SU-DHL-6 (cell line): Measurements from ENCODE around the gene GATAD2A.

ENCODE experiments used
- H2AFZ ChIP-seq: fragments of 200-600 bp; sonication (generic); 2 replicates; pipeline ENCODE4 v1.6.1; 2014; ENCODE audit warnings: low read depth, mild to moderate bottlenecking, moderate library complexity, mixed read lengths, antibody characterized with exemption, low read length; ENCODE audit not compliant: severe bottlenecking
- H3F3A ChIP-seq: fragments of 200-600 bp; shearing (Covaris generic); 2 replicates; pipeline ENCODE4 v1.6.0; 2016; ENCODE audit warnings: antibody characterized with exemption, mild to moderate bottlenecking; ENCODE audit not compliant: insufficient read depth
- H3K27ac ChIP-seq: fragments of 200-600 bp; sonication (generic); 2 replicates; pipeline ENCODE4 v1.5.1; 2016; ENCODE audit warnings: low read depth, mild to moderate bottlenecking, low read length, moderate library complexity, mixed read lengths
- H3K27me3 ChIP-seq: fragments of 200-600 bp; sonication (generic), shearing (Covaris generic); 2 replicates; pipeline ENCODE4 v1.6.0; 2014; ENCODE audit warnings: mild to moderate bottlenecking, low read length
- H3K36me3 ChIP-seq: fragments of 200-600 bp; sonication (generic); 2 replicates; pipeline ENCODE4 v1.6.1; 2014; ENCODE audit warnings: mild to moderate bottlenecking, low read length, mixed read lengths
- H3K4me2 ChIP-seq: fragments of 300-600, 200-600 bp; shearing (Covaris generic), sonication (generic); 2 replicates; pipeline ENCODE4 v1.6.0; 2014; ENCODE audit warnings: low read length, low read depth, mild to moderate bottlenecking; ENCODE audit not compliant: poor library complexity, severe bottlenecking
- H3K4me3 ChIP-seq: fragments of 200-600 bp; sonication (generic); 2 replicates; pipeline ENCODE4 v1.5.1; 2014; ENCODE audit warnings: antibody characterized with exemption, low read length, mild to moderate bottlenecking, mixed read lengths; ENCODE audit not compliant: insufficient read depth, poor library complexity, severe bottlenecking
- H3K79me2 ChIP-seq: fragments of 200-600 bp; sonication (generic); 2 replicates; pipeline ENCODE4 v1.6.1; 2014; ENCODE audit warnings: mild to moderate bottlenecking, low read length, moderate library complexity; ENCODE audit not compliant: insufficient read depth
- H3K9ac ChIP-seq: fragments of 200-600 bp; sonication (generic); 2 replicates; pipeline ENCODE4 v1.7.0; 2014; ENCODE audit warnings: mild to moderate bottlenecking, low read length
- H3K9me2 ChIP-seq: fragments of 200-600 bp; sonication (generic); replicated peaks from 2 replicates; pipeline ENCODE4 v1.6.1; 2014; ENCODE audit warnings: low read length; ENCODE audit not compliant: insufficient read depth
- H3K9me3 ChIP-seq: fragments of 200-600 bp; sonication (generic); 2 replicates; pipeline ENCODE4 v1.6.1; 2014; ENCODE audit warnings: low read length, mixed read lengths; ENCODE audit not compliant: insufficient read depth
- H4K20me1 ChIP-seq: fragments of 200-600 bp; sonication (generic); 2 replicates; pipeline ENCODE4 v1.6.1; 2014; ENCODE audit warnings: low read depth, mild to moderate bottlenecking, antibody characterized with exemption, low read length, moderate library complexity, mixed read lengths
- EZH2phosphoT487 ChIP-seq: fragments of 200-600 bp; sonication (generic), shearing (Covaris generic); conservative IDR thresholded peaks from 2 replicates; pipeline ENCODE4 v1.6.1; 2018; ENCODE audit warnings: mild to moderate bottlenecking, antibody characterized with exemption, low read length, moderate library complexity, mixed read lengths
- TF ChIP-seq, protein P1 (sequence below): fragments of 200-600 bp; sonication (generic); IDR thresholded peaks from one replicate; pipeline ENCODE4 v1.5.1; 2017; ENCODE audit warnings: antibody characterized with exemption, mild to moderate bottlenecking, low read length, moderate library complexity; ENCODE audit not compliant: insufficient read depth, poor library complexity, severe bottlenecking

The GATAD2A gene

GRCh38 chr19:19426216-19426615, 20.7 kb downstream of the GATAD2A start:
- no peak for TF ChIP-seq EZH2phosphoT487
- TF ChIP-seq, protein P1, sequence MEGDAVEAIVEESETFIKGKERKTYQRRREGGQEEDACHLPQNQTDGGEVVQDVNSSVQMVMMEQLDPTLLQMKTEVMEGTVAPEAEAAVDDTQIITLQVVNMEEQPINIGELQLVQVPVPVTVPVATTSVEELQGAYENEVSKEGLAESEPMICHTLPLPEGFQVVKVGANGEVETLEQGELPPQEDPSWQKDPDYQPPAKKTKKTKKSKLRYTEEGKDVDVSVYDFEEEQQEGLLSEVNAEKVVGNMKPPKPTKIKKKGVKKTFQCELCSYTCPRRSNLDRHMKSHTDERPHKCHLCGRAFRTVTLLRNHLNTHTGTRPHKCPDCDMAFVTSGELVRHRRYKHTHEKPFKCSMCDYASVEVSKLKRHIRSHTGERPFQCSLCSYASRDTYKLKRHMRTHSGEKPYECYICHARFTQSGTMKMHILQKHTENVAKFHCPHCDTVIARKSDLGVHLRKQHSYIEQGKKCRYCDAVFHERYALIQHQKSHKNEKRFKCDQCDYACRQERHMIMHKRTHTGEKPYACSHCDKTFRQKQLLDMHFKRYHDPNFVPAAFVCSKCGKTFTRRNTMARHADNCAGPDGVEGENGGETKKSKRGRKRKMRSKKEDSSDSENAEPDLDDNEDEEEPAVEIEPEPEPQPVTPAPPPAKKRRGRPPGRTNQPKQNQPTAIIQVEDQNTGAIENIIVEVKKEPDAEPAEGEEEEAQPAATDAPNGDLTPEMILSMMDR, result no peak
- Histone ChIP-seq H3K9ac (no peak overlapping the region), H3K27ac (no peak overlapping the region), H2AFZ (no peak overlapping the region), H3K9me3 (no peaks in the 10 kb centered on the region), H4K20me1 (peaks cover 31% of the 10 kb centered on the region; the same call in 1 of the 2 replicates), H3K9me2 (no peaks in the 10 kb centered on the region), H3K79me2 (peaks cover 99% of the 10 kb centered on the region), H3K27me3 (no peaks in the 10 kb centered on the region), H3K36me3 (no peaks in the 10 kb centered on the region), H3K4me2 (no peak overlapping the region), H3F3A (no peaks in the 10 kb centered on the region), H3K4me3 (no peak overlapping the region)

DNA sequence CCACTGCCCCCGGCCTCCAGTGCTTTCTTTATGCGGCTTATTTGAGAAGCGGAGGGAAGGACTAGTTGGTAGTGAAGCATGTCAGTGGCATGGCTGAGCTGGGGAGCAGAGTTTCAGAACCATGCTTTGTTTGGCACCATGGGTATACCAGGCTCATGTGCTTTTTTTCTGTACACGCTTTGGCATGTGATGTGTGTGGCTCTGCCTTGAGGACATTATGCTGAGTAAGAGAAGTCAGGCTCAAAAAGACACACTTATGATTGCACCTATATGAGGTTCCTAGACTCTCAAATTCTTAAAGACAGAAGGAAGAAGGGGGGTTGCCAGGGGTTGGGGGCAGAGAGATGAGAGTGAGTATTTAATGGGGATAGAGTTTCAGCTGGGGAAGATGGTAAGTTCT, 21.3 kb downstream of the GATAD2A start:
- no peak overlapping the region for H3K4me2 ChIP-seq
- H3K27ac ChIP-seq, result no peak overlapping the region
- no peak overlapping the region for H2AFZ ChIP-seq
- H3K4me3 ChIP-seq, result no peak overlapping the region
- no peaks in the 10 kb centered on the region for H3F3A ChIP-seq
- H3K9me3 ChIP-seq, result no peaks in the 10 kb centered on the region
- peaks cover 99% of the 10 kb centered on the region for H3K79me2 ChIP-seq
- H3K9ac ChIP-seq, result no peak overlapping the region
- peaks cover 30% of the 10 kb centered on the region; the same call in 1 of the 2 replicates for H4K20me1 ChIP-seq
- no peaks in the 10 kb centered on the region for H3K9me2 ChIP-seq
- TF ChIP-seq, protein P1, result no peak
- TF ChIP-seq EZH2phosphoT487, result no peak
- H3K36me3 ChIP-seq, result no peaks in the 10 kb centered on the region
- no peaks in the 10 kb centered on the region for H3K27me3 ChIP-seq

GRCh38 chr19:19427302-19427701, 21.8 kb downstream of the GATAD2A start:
- Histone ChIP-seq H4K20me1 (peaks cover 30% of the 10 kb centered on the region; the same call in 1 of the 2 replicates), H3K79me2 (peaks cover 99% of the 10 kb centered on the region), H3K9ac (no peak overlapping the region), H3K9me3 (no peaks in the 10 kb centered on the region), H3K9me2 (no peaks in the 10 kb centered on the region), H3K4me2 (no peak overlapping the region), H3K36me3 (no peaks in the 10 kb centered on the region), H2AFZ (no peak overlapping the region), H3K27me3 (no peaks in the 10 kb centered on the region), H3F3A (no peaks in the 10 kb centered on the region), H3K4me3 (no peak overlapping the region), H3K27ac (no peak overlapping the region)
- TF ChIP-seq EZH2phosphoT487, result no peak
- TF ChIP-seq, protein P1, result no peak
